ENCODE measurements around the gene MRGPRF. TPM values are rescaled to one million over a fixed set of nuclear protein-coding genes. Genes with fewer than 3 reads are reported as not detected.

MRGPRF gene
- total and polyA plus RNA-seq, 9 donors, result 8.6 to 104 (median 35.2) TPM

- TF ChIP-seq CTCF (IDR thresholded peaks at IDR 0.05), result no peak
- TF ChIP-seq POLR2A (IDR thresholded peaks at IDR 0.05), result no peak
- no peak for TF ChIP-seq EP300 (IDR thresholded peaks at IDR 0.05)
- Histone ChIP-seq H3K27me3 (no peaks in the 10 kb centered on the region), H3K36me3 (no peaks in the 10 kb centered on the region), H3K9me3 (no peaks in the 10 kb centered on the region), H3K4me1 (ENCODE audit: insufficient read depth) (peaks cover 2% of the 10 kb centered on the region), H3K4me3 (no peak overlapping the region), H3K27ac (no peak overlapping the region)
- DNase-seq, result no peak
- intact Hi-C loops (cut with DNase I), result no loop called here
- WGBS, 3 donors, result 66 to 82% (median 73%) methylated on average over 6 of the region's 6 CpGs
Measured at GRCh38 chr11:69030301-69030700, 17.3 kb upstream of the MRGPRF start.

GRCh38 chr11:69027704-69028372 lies 14.8 kb upstream of the MRGPRF start:
- no peak overlapping the region for H3K4me3 ChIP-seq
- no peak for DNase-seq
- intact Hi-C loops (cut with DNase I), result no loop called here
- no peak overlapping the region for H3K27ac ChIP-seq
- no peaks in the 10 kb centered on the region for H3K9me3 ChIP-seq
- no peaks in the 10 kb centered on the region for H3K4me1 ChIP-seq (ENCODE audit: insufficient read depth)
- no peaks in the 10 kb centered on the region for H3K27me3 ChIP-seq
- TF ChIP-seq CTCF (IDR thresholded peaks at IDR 0.05), result no peak
- TF ChIP-seq POLR2A (IDR thresholded peaks at IDR 0.05), result no peak
- TF ChIP-seq EP300 (IDR thresholded peaks at IDR 0.05), result no peak
- 63 to 72% (median 69%) methylated on average over 9 of the region's 9 CpGs for WGBS, 3 donors
- no peaks in the 10 kb centered on the region for H3K36me3 ChIP-seq

GRCh38 chr11:69024509-69024908 lies 11.5 kb upstream of the MRGPRF start:
- Histone ChIP-seq H3K4me3 (no peak overlapping the region), H3K27ac (no peak overlapping the region), H3K36me3 (no peaks in the 10 kb centered on the region), H3K4me1 (ENCODE audit: insufficient read depth) (no peaks in the 10 kb centered on the region), H3K9me3 (no peaks in the 10 kb centered on the region), H3K27me3 (no peaks in the 10 kb centered on the region)
- intact Hi-C loops (cut with DNase I), result no loop called here
- no peak for TF ChIP-seq EP300 (IDR thresholded peaks at IDR 0.05)
- TF ChIP-seq CTCF (IDR thresholded peaks at IDR 0.05), result no peak
- TF ChIP-seq POLR2A (IDR thresholded peaks at IDR 0.05), result no peak
- DNase-seq, result no peak
- WGBS, 3 donors, result 91 to 97% (median 94%) methylated on average over 6 of the region's 6 CpGs

- intact Hi-C loops (cut with DNase I), result no loop called here
- Histone ChIP-seq H3K4me3 (no peak overlapping the region), H3K27ac (no peak overlapping the region), H3K4me1 (ENCODE audit: insufficient read depth) (no peaks in the 10 kb centered on the region), H3K9me3 (no peaks in the 10 kb centered on the region), H3K27me3 (no peaks in the 10 kb centered on the region), H3K36me3 (no peaks in the 10 kb centered on the region)
- 57 to 73% (median 65%) methylated on average over 10 of the region's 10 CpGs for WGBS, 3 donors
- DNase-seq, result no peak
- no peak for TF ChIP-seq POLR2A (IDR thresholded peaks at IDR 0.05)
- no peak for TF ChIP-seq CTCF (IDR thresholded peaks at IDR 0.05)
- TF ChIP-seq EP300 (IDR thresholded peaks at IDR 0.05), result no peak
Measured at GRCh38 chr11:69022260-69022659, 9.2 kb upstream of the MRGPRF start.
